GM19193 (cell line): ENCODE results near the gene NADSYN1.
"Not testable (repeated sequence)": the region's sequence is repeated elsewhere in the genome, so short reads cannot be mapped to it uniquely, and the experiment has no call there.

Source experiments
- POLR2A ChIP-seq: IDR thresholded peaks from 4 replicates; pipeline ENCODE4 v1.6.1; 2011; ENCODE audit not compliant: insufficient read depth, insufficient read length; ENCODE audit errors: extremely low read depth

The NADSYN1 gene

DNA sequence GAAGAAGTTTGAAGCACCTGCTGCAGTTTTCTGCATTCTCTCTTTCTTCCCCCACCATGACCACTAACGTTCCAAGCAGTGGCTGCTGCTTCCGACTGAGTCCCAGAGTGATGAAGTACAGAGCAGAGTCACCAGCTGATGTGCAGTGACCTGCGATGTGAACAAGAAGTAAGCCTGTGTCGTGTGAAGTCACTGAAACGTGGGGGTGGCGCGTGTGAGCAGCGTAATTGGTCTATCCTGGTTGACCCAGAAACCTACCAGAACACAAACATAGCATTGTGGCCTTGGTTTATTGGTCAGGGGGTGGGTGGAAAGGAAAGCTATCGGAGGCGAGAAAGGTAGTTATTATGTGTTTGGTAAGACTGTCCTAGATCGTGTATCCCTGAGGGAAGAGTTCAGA, 77.6 kb downstream of the NADSYN1 start:
- TF ChIP-seq POLR2A = no peak

DNA sequence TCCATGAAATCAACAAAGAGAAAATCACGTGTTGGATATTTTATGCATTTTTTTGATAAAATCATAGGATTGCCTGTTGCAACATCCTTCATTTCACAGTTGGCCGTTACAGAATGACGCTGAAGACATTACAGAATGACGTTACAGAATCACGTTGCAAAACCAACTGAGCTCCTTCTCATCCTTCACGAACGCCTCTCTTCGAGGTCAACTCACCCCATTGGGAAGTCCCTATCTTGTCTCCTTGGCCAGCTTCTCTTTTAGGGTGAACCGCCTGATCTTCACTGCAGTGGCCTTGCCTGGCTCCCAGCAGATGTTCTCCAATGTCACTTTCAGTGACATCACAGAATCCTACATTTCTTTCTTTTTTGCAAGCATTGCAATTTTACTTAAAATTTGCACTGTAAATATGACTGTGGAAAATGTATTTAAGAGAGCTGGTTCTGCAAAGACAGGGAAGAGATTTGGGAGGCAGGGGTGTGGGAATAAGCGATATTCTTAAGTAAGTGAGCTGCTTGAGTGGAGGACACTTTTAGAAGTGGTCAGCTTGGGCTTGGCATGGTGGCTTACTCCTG, 79.1 kb downstream of the NADSYN1 start:
- TF ChIP-seq POLR2A = no peak

DNA sequence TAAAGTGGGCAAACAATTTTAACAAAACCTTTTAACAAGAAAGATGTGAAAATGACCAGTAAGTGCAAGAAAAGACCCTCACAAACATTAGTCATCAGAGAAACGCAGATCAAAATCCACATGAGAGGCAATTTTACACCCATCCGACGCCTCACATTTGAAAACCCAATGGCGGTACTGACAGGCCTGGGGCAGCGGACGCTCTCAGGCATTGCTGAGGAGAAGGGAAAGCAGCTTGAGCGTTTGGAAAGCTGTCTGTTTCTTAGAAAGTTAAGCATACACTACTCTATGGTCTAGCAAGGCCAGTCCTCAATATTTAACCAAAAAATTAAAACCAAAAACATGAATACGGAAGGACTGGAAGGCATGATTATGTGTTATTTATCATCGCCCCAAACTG, 82.8 kb downstream of the NADSYN1 start:
- no peak for TF ChIP-seq POLR2A

DNA sequence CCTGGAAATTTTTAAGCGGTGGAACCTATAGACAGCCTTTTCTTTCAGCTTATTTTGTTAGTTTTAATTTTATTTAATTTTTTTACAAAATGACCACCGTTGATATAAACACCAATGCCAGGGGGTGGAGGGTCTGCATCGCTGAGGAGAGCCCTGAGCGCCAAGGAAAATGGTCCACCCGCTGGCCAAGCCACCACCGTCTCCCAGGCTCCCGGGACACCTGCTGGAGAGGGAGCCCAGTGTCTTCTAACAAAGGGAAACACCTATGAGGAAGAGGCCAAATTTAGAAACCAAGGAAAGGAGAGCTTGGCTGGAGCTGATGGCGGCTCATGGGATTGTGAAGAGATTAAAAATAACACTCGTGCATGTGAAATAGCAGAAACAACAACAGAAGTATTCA, 84.5 kb downstream of the NADSYN1 start:
- no peak for TF ChIP-seq POLR2A

- TF ChIP-seq POLR2A = not testable (repeated sequence)
Measured at GRCh38 chr11:71537977-71538665, 85.1 kb downstream of the NADSYN1 start, which contains the start of gene KRTAP5-8. TSS of gene KRTAP5-8 (plus strand) at chr11:71538025. CDS start at chr11:71538056, 31 bp downstream.

DNA sequence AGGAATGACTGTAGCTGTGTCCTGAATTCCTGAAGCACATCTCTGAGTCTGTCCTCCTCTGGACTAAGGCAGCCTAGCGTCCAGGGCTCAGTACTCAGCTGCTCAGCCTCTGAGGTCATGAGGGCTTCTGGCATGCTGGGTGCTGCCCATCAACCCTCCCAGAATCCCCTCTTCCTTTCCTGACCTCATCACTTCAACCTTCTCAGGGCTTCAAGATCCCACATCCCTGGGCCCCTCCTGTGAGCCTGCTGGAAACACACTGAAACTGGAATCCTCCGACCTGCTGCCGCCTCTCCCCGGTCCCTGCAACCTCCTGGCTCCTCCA, 85.6 kb downstream of the NADSYN1 start:
- no peak for TF ChIP-seq POLR2A

DNA sequence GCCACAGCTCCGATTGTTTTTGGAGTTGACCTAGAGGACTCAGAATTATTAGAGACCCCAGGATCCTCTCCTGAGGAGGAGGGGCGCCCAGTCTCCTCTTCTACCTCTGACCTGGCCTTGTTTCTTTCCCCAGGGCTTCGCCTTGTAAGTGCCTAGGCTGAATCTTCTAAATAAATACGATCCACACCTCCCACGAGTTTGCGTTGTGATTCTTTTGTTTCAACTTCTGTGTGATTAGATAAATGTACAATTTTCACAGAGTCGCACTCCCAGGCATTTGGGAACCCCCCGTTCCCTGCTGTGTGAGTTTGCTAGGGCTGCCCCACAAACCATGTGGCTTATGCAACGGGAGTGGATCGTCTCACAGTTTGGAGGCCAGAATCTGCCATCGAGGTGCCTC, 86.0 kb downstream of the NADSYN1 start:
- TF ChIP-seq POLR2A = no peak

DNA sequence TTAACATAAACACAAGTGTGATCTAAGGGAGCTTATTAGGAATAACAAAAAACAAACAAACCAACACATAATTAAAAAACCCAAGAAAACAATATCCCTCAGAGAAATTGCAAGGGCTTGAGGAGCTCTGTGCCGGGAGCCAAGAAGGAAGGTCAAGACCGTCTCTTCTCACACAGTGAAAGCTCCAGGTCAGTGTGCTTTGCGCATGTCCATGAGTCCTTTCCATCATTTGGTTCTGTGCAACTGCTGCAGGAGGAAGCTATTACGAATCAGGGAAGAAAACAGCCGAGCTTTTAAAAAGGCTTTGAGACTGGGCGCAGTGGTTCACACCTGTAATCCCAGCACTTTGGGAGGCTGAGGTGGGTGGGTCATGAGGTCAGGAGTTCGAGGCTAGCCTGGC, 89.4 kb downstream of the NADSYN1 start:
- TF ChIP-seq POLR2A = no peak

GRCh38 chr11:71542879-71543777, 90.1 kb downstream of the NADSYN1 start:
- TF ChIP-seq POLR2A = no peak

DNA sequence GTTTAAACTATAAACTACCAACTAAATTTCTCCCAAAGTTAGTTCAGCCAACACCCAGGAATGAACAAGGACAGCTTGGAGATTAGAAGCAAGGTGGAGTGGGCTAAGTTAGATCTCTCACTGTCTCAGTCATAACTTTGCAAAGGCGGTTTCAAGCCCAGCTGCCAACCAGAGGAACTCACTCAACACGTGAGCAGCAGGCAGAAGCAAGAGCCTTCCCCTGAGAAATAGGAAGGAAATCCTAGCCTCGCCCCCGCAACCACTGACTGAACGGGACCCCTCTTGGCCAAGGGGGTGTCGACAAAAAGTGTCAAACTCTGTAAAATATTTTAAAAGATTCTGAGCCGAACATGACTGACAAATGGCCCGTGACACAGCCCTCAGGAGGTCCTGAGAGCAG, 90.9 kb downstream of the NADSYN1 start:
- no peak for TF ChIP-seq POLR2A

DNA sequence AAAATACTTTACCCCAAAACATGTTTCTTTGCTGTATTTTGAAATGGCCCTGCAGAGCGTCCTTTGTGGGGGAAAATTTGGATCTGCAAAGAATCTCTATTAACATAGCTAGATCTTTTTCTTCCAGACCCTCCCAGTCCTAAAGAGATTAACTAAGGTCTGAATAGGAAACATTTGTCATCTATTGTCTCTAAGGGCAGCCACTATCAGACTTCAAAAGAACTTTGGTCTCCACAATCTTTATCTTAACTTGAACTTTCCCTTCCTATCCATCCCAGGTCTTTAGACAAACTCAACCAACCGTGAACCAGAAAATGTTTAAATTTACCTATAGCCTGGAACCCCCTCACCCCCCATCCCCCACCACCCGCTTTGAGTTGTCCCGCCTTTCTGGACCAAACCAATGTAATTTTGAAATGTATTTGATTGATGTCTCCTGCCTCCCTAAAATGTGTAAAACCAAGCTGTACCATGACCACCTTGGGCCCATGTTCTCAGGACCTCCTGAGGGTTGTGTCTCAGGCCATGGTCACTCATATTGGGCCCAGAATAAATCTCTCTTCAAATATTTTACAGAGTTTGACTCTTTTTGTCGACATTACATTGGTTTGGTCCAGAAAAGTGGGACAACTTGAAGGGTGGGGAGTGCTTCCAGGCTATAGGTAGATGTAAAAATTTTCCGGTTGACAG, 91.7 kb downstream of the NADSYN1 start:
- TF ChIP-seq POLR2A = no peak

DNA sequence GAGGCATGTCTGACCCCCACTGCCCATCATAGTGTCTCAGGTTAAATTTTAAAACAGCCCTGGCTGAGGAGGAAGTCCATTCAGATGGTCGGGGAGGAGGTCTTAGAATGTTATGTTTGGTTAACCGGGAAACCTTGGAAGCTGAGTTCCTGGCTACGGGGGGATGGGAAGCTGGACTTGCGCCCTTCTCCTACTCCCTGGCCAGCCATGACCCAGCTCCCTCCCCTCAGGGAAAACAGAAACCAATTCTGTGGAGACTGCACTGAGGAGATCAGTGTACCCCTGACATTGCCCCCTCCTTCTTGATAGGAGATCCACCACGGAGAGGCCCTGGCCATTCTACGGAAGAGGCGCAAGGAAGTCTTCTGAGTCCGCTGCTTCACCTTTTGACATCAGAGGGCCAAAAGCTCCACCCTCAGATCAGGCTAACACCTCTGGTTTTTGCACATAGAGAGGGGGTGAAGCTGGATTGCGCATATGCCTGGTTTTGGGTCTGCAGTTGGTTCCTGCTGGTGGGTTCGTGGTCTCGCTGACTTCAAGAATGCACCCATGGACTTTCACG, 92.5 kb downstream of the NADSYN1 start:
- TF ChIP-seq POLR2A = no peak

GRCh38 chr11:71548120-71548519, 95.1 kb downstream of the NADSYN1 start, which contains the start of gene KRTAP5-9:
TSS of gene KRTAP5-9 (plus strand) at chr11:71548420. CDS start at chr11:71548658, 238 bp downstream.
- no peak for TF ChIP-seq POLR2A

DNA sequence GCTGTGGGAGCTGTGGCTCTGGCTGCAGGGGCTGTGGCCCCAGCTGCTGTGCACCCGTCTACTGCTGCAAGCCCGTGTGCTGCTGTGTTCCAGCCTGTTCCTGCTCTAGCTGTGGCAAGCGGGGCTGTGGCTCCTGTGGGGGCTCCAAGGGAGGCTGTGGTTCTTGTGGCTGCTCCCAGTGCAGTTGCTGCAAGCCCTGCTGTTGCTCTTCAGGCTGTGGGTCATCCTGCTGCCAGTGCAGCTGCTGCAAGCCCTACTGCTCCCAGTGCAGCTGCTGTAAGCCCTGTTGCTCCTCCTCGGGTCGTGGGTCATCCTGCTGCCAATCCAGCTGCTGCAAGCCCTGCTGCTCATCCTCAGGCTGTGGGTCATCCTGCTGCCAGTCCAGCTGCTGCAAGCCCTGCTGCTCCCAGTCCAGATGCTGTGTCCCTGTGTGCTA, 95.7 kb downstream of the NADSYN1 start:
- TF ChIP-seq POLR2A = no peak
